HuH-7 (cell line): ENCODE data around the gene CNKSR3.

Experiments
- DNase-seq: peaks from one replicate; pipeline ENCODE4 v3.0.0; 2011; ENCODE audit warnings: low spot score

Gene CNKSR3

GRCh38 chr6:154345811-154346210 lies 164.7 kb downstream of the CNKSR3 start:
- no peak for DNase-seq

DNA sequence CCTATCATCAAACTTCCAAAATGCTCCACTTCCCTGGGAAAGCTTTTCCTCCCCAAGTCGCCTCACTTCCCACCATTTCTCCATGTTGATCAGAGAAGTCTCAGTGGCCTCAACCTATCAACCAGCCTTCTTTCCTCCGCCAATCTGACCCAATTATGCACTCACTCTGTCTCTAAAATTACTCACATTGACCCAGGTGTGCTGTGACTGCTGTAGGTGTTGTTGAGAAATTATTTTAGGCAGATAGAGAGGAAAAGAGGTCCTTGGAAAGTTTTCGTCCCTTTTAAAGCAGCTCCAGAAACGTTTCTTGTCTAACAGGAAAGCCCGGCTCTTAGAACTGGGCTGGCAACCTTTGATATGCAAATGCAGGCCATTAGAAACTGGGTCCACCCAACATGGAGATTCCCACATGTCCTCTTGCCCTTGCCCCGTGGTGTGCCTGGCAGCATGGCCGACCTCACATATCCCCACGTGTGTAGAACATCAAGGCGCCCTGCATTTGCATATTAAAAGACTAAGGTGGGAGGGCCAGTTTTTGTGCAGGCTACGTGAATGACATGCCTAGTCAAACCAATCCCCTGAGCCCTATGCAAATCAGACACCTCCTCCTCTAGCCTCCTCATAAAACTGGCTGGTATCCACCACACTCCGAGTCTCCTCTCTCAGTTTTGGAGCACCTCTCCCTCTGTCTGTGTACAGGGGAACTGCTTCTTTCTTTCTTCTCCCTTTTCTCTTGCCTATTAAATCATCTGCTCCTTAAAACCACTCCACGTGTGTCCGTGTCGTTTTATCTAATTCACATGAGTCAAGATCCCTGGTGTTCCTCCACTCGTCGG lies 166.8 kb downstream of the CNKSR3 start:
- no peak for DNase-seq

GRCh38 chr6:154341871-154342270 lies 168.6 kb downstream of the CNKSR3 start:
- no peak for DNase-seq

DNA sequence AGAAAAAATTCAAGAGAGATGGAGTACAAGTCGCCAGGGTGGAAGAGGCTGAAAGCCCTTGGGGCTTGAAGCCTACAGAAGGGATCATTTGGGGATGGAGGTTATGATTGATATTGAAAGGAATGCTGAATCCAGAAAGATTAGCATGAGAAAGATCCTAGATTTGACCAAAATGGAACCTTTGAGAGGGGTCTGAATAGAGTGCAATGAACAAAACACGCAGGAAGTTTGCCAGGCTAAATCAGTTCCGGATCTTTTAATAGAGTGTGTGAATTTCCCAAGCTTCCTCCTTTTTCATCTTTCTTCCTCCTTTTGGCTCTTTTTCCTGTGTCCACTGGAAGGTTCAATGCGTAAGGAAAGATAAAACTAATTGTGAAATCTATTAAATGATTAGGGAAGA lies 169.1 kb downstream of the CNKSR3 start:
- DNase-seq, result no peak
